K562 (cell line): ENCODE data around the gene LTBP4. TPM values are rescaled to one million over a fixed set of nuclear protein-coding genes. Genes with fewer than 3 reads are reported as not detected.

Source experiments
- MAX ChIP-seq: sonication (generic); formaldehyde crosslinking; IDR thresholded peaks from 2 replicates; pipeline ENCODE4 v1.9.0; 2022; ENCODE audit warnings: mild to moderate bottlenecking, missing genetic modification reagents
- MTF1 ChIP-seq: fragments of 250-450 bp; sonication (Bioruptor Pico); IDR thresholded peaks from 2 replicates; pipeline ENCODE4 v1.9.0; 2021; ENCODE audit warnings: moderate library complexity, mild to moderate bottlenecking, inconsistent platforms, borderline replicate concordance
- RNF219 ChIP-seq: fragments of 250-450 bp; sonication (Bioruptor Pico); IDR thresholded peaks from 2 replicates; pipeline ENCODE4 v1.5.0; 2022; ENCODE audit warnings: mild to moderate bottlenecking
- SP2 ChIP-seq: IDR thresholded peaks from 2 replicates; pipeline ENCODE4 v1.6.1; 2011; ENCODE audit warnings: mild to moderate bottlenecking, low read depth, low read length, moderate library complexity; ENCODE audit not compliant: poor library complexity, severe bottlenecking; ENCODE audit errors: extremely low read depth
- TRIM24 ChIP-seq, 2 experiments: fragments of 450-650 bp; IDR thresholded peaks; 2 replicates each; pipeline ENCODE4 v1.6.1; 2016
- ZBTB2 ChIP-seq: fragments of 450-650 bp; IDR thresholded peaks from 2 replicates; pipeline ENCODE4 v1.6.1; 2016; ENCODE audit warnings: antibody characterized with exemption
- ZNF280B ChIP-seq: fragments of 250-450 bp; sonication (Bioruptor Pico); IDR thresholded peaks from 2 replicates; pipeline ENCODE4 v1.5.1; 2021; ENCODE audit warnings: mild to moderate bottlenecking
- ZNF586 ChIP-seq: fragments of 450-650 bp; formaldehyde crosslinking; conservative IDR thresholded peaks from 2 replicates; pipeline ENCODE4 v1.4.0; 2020; ENCODE audit warnings: mild to moderate bottlenecking, moderate library complexity
- ZNF668 ChIP-seq: fragments of 250-450 bp; sonication (Bioruptor Pico); IDR thresholded peaks from 2 replicates; pipeline ENCODE4 v1.8.0; 2022; ENCODE audit warnings: mild to moderate bottlenecking, inconsistent platforms
- polyA plus RNA-seq, 8 experiments: library from polyadenylated mRNA; depleted of rRNA in 4 of 8; stranded (reverse) in 5 of 8; unstranded in 3 of 8; fragments of >200 nt; fragmentation: Nextera tagmentation in 2 of 8; fragmentation: Illumina TruSeq in 1 of 8; extraction: Ambion mirVana in 2 of 8; extraction: Trizol in 1 of 8; gene quantifications; 2 replicates each; pipeline versions ENCODE4 v1.2.1 to v1.2.3, GENCODE V29; 2011 to 2014; ENCODE audit warnings: inconsistent platforms in 1 of 8, missing spikeins in 1 of 8
- total RNA-seq, 7 experiments: library from RNA; depleted of rRNA in 6 of 7; stranded (reverse); fragments of >200 nt in 6 of 7; fragmentation: Illumina TruSeq in 2 of 7; extraction: Trizol in 2 of 7; gene quantifications; 2 replicates each; pipeline versions ENCODE4 v1.2.1 to v1.2.3, GENCODE V29; 2011 to 2021; ENCODE audit warnings: low replicate concordance in 1 of 7

Gene LTBP4
- total and polyA plus RNA-seq, 9 of the 15 experiments (the other 6 are each of a cell fraction or from before 2014, with no cell fraction given), result 0.35 to 160 (median 31.6) TPM

GRCh38 chr19:40575326-40575725 is 25.8 kb upstream of the LTBP4 start (continued):
- no peak for TF ChIP-seq RNF219 (CRISPR knock-in tag)
- TF ChIP-seq ZNF668 (CRISPR knock-in tag), result no peak
- no peak for TF ChIP-seq ZNF586 (CRISPR knock-in tag)
- no peak for TF ChIP-seq MTF1 (CRISPR knock-in tag)
- no peak for TF ChIP-seq TRIM24 (IDR thresholded peaks at IDR 0.05)
- TF ChIP-seq MAX (CRISPR knock-in tag), result no peak
- TF ChIP-seq ZBTB2, result no peak
- TF ChIP-seq ZNF280B, result no peak
- no peak for TF ChIP-seq SP2
- TF ChIP-seq, all 486 proteins: peak for 0
